HepG2 (cell line): ENCODE results near the gene CAT. TPM values are rescaled to one million over a fixed set of nuclear protein-coding genes. Genes with fewer than 3 reads are reported as not detected.

ENCODE experiments used
- AGO1 ChIP-seq: fragments of 200-400 bp; formaldehyde crosslinking; IDR thresholded peaks from 2 replicates; pipeline ENCODE4 v1.6.1; 2017; ENCODE audit warnings: mild to moderate bottlenecking, low read depth, low read length, moderate library complexity; ENCODE audit not compliant: poor library complexity, severe bottlenecking
- ASH2L ChIP-seq: fragments of 300-600, 200-600 bp; sonication (generic); IDR thresholded peaks from 2 replicates; pipeline ENCODE4 v1.7.0; 2017; ENCODE audit warnings: low read depth, mild to moderate bottlenecking, moderate library complexity, mixed read lengths, low read length; ENCODE audit not compliant: insufficient read length
- BRCA1 ChIP-seq: sonication (generic); formaldehyde crosslinking; IDR thresholded peaks from 2 replicates; pipeline ENCODE4 v1.4.0; 2020; ENCODE audit warnings: missing genetic modification reagents
- CBX5 ChIP-seq: sonication (generic); formaldehyde crosslinking; IDR thresholded peaks from 2 replicates; pipeline ENCODE4 v1.4.0; 2020; ENCODE audit warnings: missing genetic modification reagents, borderline replicate concordance
- FOXO4 ChIP-seq: sonication (generic); formaldehyde crosslinking; conservative IDR thresholded peaks from 2 replicates; pipeline ENCODE4 v1.8.1; 2023; ENCODE audit warnings: missing genetic modification reagents
- KAT2B ChIP-seq: fragments of 150-350 bp; IDR thresholded peaks from 2 replicates; pipeline ENCODE4 v1.6.1; 2014; ENCODE audit warnings: low read depth, low read length, borderline replicate concordance
- MATR3 ChIP-seq: sonication (generic); formaldehyde crosslinking; IDR thresholded peaks from 2 replicates; pipeline ENCODE4 v1.4.0; 2020; ENCODE audit warnings: missing genetic modification reagents
- MAZ ChIP-seq, 2 experiments: sonication (generic) in 1 of 2; formaldehyde crosslinking in 1 of 2; IDR thresholded peaks; 2 replicates each; pipeline versions ENCODE4 v1.5.0 to v1.6.1; 2012 to 2020; ENCODE audit warnings: low read depth in 2 of 2, mild to moderate bottlenecking in 2 of 2, borderline replicate concordance in 1 of 2, improper control_type of control experiment in 1 of 2, low read length in 1 of 2, missing genetic modification reagents in 1 of 2, moderate library complexity in 1 of 2
- NFE2L1 ChIP-seq: sonication (generic); formaldehyde crosslinking; IDR thresholded peaks from 2 replicates; pipeline ENCODE4 v1.4.0; 2020; ENCODE audit warnings: missing genetic modification reagents, mild to moderate bottlenecking, borderline replicate concordance
- ZBTB43 ChIP-seq: sonication (generic); formaldehyde crosslinking; conservative IDR thresholded peaks from 2 replicates; pipeline ENCODE4 v1.4.0; 2020; ENCODE audit warnings: missing genetic modification reagents
- ZNF142 ChIP-seq: sonication (generic); formaldehyde crosslinking; IDR thresholded peaks from 2 replicates; pipeline ENCODE4 v1.4.0; 2020; ENCODE audit warnings: missing genetic modification reagents
- ZNF264 ChIP-seq: sonication (generic); formaldehyde crosslinking; IDR thresholded peaks from 2 replicates; pipeline ENCODE4 v1.4.0; 2020; ENCODE audit warnings: missing genetic modification reagents
- ZNF460 ChIP-seq: sonication (generic); formaldehyde crosslinking; IDR thresholded peaks from 2 replicates; pipeline ENCODE4 v1.5.1; 2020; ENCODE audit warnings: missing genetic modification reagents, mild to moderate bottlenecking, borderline replicate concordance
- ZNF598 ChIP-seq: sonication (generic); formaldehyde crosslinking; IDR thresholded peaks from 2 replicates; pipeline ENCODE4 v1.5.1; 2020; ENCODE audit warnings: mild to moderate bottlenecking, missing genetic modification reagents, borderline replicate concordance
- ZNF773 ChIP-seq: sonication (generic); formaldehyde crosslinking; IDR thresholded peaks from 2 replicates; pipeline ENCODE4 v1.4.0; 2020; ENCODE audit warnings: missing genetic modification reagents, borderline replicate concordance
- polyA plus RNA-seq, 8 experiments: library from polyadenylated mRNA; depleted of rRNA in 3 of 8; stranded (reverse) in 7 of 8; unstranded in 1 of 8; fragments of >200 nt; fragmentation: Illumina TruSeq in 4 of 8; extraction: Trizol in 4 of 8; gene quantifications; 2 replicates each; pipeline versions ENCODE4 v1.2.1 to v1.2.3, GENCODE V29; 2011 to 2016; ENCODE audit warnings: low read depth in 4 of 8, missing spikeins in 1 of 8, mixed read lengths in 1 of 8; ENCODE audit not compliant: insufficient read depth in 1 of 8
- total RNA-seq, 5 experiments: library from RNA; depleted of rRNA; stranded (reverse); fragments of >200 nt; fragmentation: Illumina TruSeq; extraction: Trizol; gene quantifications; 2 replicates each; pipeline ENCODE4 v1.2.3, GENCODE V29; 2016; ENCODE audit warnings: low read depth in 1 of 5

CAT gene
- total and polyA plus RNA-seq, 2 of the 13 experiments (the other 11 are each of a cell fraction or from before 2014, with no cell fraction given), result 107 to 136 TPM

- no peak for TF ChIP-seq NFE2L1 (CRISPR knock-in tag)
- TF ChIP-seq ZNF142 (CRISPR knock-in tag), result peak; percentile 71; the same call in 1 of the 2 replicates
- TF ChIP-seq ZNF598 (CRISPR knock-in tag), result 0 out of 2 replicates have a peak, but pooled peaks have one; percentile 57
- no peak for TF ChIP-seq ZNF773 (CRISPR knock-in tag)
- peak; percentile 81 for TF ChIP-seq AGO1
- peak; percentile 95 for TF ChIP-seq ASH2L
- TF ChIP-seq ZBTB43 (CRISPR knock-in tag), result no peak
- no peak for TF ChIP-seq MATR3
- 0 out of 2 replicates have a peak, but pooled peaks have one; percentile 10 for TF ChIP-seq ZNF264 (CRISPR knock-in tag)
- no peak for TF ChIP-seq BRCA1 (CRISPR knock-in tag)
- TF ChIP-seq MAZ (IDR thresholded peaks at IDR 0.05; ENCODE audit: borderline replicate concordance, low read depth, low read length), result no peak; the same call in 1 of the 2 replicates
- TF ChIP-seq MAZ (CRISPR knock-in tag; IDR thresholded peaks at IDR 0.05; ENCODE audit: low read depth), result peak; percentile 27; the same call in 1 of the 2 replicates
- TF ChIP-seq KAT2B, result no peak
- peak; percentile 62; the same call in 1 of the 2 replicates for TF ChIP-seq CBX5 (CRISPR knock-in tag)
- TF ChIP-seq FOXO4, result 0 out of 2 replicates have a peak, but pooled peaks have one; percentile 74
- no peak; the same call in 1 of the 2 replicates for TF ChIP-seq ZNF460 (CRISPR knock-in tag)
Measured at GRCh38 chr11:34438529-34439507, at the start of gene CAT (continued).
